ENCODE data around the gene NVL.

Gene NVL

DNA sequence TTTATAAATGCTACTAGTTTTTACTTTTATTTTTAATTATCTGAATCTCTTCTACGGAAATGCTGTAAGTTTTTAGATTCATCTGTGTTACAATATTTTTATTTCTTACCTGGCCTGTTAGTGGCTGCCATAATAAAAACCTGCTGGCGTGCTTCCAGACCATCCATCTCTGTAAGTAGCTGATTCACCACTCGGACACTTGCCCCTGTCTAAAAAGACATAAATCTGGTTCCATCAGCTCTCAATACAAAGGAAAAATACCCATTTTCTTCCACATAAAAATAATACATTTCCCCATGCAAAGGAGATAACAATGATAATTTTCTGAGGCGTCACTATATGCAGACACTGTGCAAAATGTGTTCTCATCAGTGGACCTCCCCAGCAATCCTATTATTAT lies 62.0 kb downstream of the NVL start:
- DNase-seq (ENCODE audit: low spot score) = no peak
- TF ChIP-seq, protein P1, sequence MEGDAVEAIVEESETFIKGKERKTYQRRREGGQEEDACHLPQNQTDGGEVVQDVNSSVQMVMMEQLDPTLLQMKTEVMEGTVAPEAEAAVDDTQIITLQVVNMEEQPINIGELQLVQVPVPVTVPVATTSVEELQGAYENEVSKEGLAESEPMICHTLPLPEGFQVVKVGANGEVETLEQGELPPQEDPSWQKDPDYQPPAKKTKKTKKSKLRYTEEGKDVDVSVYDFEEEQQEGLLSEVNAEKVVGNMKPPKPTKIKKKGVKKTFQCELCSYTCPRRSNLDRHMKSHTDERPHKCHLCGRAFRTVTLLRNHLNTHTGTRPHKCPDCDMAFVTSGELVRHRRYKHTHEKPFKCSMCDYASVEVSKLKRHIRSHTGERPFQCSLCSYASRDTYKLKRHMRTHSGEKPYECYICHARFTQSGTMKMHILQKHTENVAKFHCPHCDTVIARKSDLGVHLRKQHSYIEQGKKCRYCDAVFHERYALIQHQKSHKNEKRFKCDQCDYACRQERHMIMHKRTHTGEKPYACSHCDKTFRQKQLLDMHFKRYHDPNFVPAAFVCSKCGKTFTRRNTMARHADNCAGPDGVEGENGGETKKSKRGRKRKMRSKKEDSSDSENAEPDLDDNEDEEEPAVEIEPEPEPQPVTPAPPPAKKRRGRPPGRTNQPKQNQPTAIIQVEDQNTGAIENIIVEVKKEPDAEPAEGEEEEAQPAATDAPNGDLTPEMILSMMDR (IDR thresholded peaks at IDR 0.05; ENCODE audit: borderline replicate concordance, control extremely low read depth, extremely low read depth, insufficient read depth, missing control alignments) = no peak
- in situ Hi-C loops (cut with MboI; ENCODE audit: low sequenced_read_pairs, unreplicated experiment) = no loop called here

- TF ChIP-seq, protein P1 (IDR thresholded peaks at IDR 0.05; ENCODE audit: borderline replicate concordance, control extremely low read depth, extremely low read depth, insufficient read depth, missing control alignments) = no peak
- DNase-seq (ENCODE audit: low spot score) = no peak
- in situ Hi-C loops (cut with MboI; ENCODE audit: low sequenced_read_pairs, unreplicated experiment) = no loop called here
Measured at GRCh38 chr1:224266915-224267856, 62.8 kb downstream of the NVL start.

GRCh38 chr1:224266105-224266914 lies 63.7 kb downstream of the NVL start:
- in situ Hi-C loops (cut with MboI; ENCODE audit: low sequenced_read_pairs, unreplicated experiment) = no loop called here
- DNase-seq (ENCODE audit: low spot score) = peak; percentile 41
- TF ChIP-seq, protein P1 (IDR thresholded peaks at IDR 0.05; ENCODE audit: borderline replicate concordance, control extremely low read depth, extremely low read depth, insufficient read depth, missing control alignments) = no peak

DNA sequence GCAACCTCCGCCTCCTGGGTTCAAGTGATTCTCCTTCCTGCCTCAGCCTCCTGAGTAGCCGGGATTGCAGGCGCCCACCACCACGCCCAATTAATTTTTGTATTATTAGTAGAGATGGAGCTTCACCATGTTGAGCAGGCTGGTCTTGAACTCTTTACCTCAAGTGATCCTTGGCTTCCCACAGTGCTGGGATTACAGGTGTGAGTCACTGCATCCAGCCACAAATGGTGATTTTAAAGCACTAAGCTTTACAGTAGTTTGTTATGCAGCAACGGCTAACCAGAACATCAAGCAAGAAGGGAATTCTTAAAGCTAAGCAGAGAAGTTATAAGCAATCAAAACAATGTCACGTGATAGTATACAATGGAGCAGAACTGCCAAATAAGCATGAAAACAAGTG lies 65.7 kb downstream of the NVL start:
- DNase-seq (ENCODE audit: low spot score) = no peak
- in situ Hi-C loops (cut with MboI; ENCODE audit: low sequenced_read_pairs, unreplicated experiment) = no loop called here
- TF ChIP-seq, protein P1 (IDR thresholded peaks at IDR 0.05; ENCODE audit: borderline replicate concordance, control extremely low read depth, extremely low read depth, insufficient read depth, missing control alignments) = no peak

- in situ Hi-C loops (cut with MboI; ENCODE audit: low sequenced_read_pairs, unreplicated experiment) = no loop called here
- TF ChIP-seq, protein P1 (IDR thresholded peaks at IDR 0.05; ENCODE audit: borderline replicate concordance, control extremely low read depth, extremely low read depth, insufficient read depth, missing control alignments) = no peak
- no peak for DNase-seq (ENCODE audit: low spot score)
Measured at GRCh38 chr1:224262373-224263054, 67.5 kb downstream of the NVL start.

GRCh38 chr1:224259986-224260385 lies 70.0 kb downstream of the NVL start:
- no peak for DNase-seq (ENCODE audit: low spot score)
- in situ Hi-C loops (cut with MboI; ENCODE audit: low sequenced_read_pairs, unreplicated experiment) = no loop called here
- TF ChIP-seq, protein P1 (IDR thresholded peaks at IDR 0.05; ENCODE audit: borderline replicate concordance, control extremely low read depth, extremely low read depth, insufficient read depth, missing control alignments) = no peak

Measured in GM13976 (cell line).